UCSD-AML1 (cell line): ENCODE measurements around the gene PGAP3.
"Not testable (repeated sequence)": the region's sequence is repeated elsewhere in the genome, so short reads cannot be mapped to it uniquely, and the experiment has no call there.

Experiments
- DNase-seq: peaks from one replicate; lab custom pipeline; 2025; ENCODE audit not compliant: unreplicated experiment; lab: John Stamatoyannopoulos, UW

Gene PGAP3

GRCh38 chr17:39715375-39716072, 27.7 kb upstream of the PGAP3 start:
- DNase-seq, result no peak

- DNase-seq, result no peak
These were observed 26.4 kb upstream of the PGAP3 start for GRCh38 chr17:39714234-39714633.

- no peak for DNase-seq
These were observed 24.0 kb upstream of the PGAP3 start for GRCh38 chr17:39711851-39712250.

- not testable (repeated sequence) for DNase-seq
These were observed 23.2 kb upstream of the PGAP3 start for GRCh38 chr17:39711071-39711470.

GRCh38 chr17:39709998-39710964, 22.4 kb upstream of the PGAP3 start:
- DNase-seq, result no peak

- no peak for DNase-seq
These were observed 21.6 kb upstream of the PGAP3 start for GRCh38 chr17:39709319-39709997.

GRCh38 chr17:39706921-39707337, 19.1 kb upstream of the PGAP3 start:
- DNase-seq, result no peak

GRCh38 chr17:39706383-39706782, 18.5 kb upstream of the PGAP3 start:
- no peak for DNase-seq

GRCh38 chr17:39705786-39706348, 18.0 kb upstream of the PGAP3 start:
- DNase-seq, result no peak

GRCh38 chr17:39704821-39705551, 17.1 kb upstream of the PGAP3 start:
- no peak for DNase-seq

GRCh38 chr17:39703913-39704312, 16.1 kb upstream of the PGAP3 start:
- no peak for DNase-seq

GRCh38 chr17:39702901-39703893, 15.3 kb upstream of the PGAP3 start:
- DNase-seq, result no peak

GRCh38 chr17:39701784-39702422, 14.0 kb upstream of the PGAP3 start:
- no peak for DNase-seq

GRCh38 chr17:39701012-39701783, 13.3 kb upstream of the PGAP3 start:
- DNase-seq, result no peak

GRCh38 chr17:39700148-39700987, 12.5 kb upstream of the PGAP3 start:
- no peak for DNase-seq

- DNase-seq, result no peak
These were observed 11.9 kb upstream of the PGAP3 start, which contains the start of gene ERBB2 for GRCh38 chr17:39699818-39700147. Gene ERBB2, plus strand, starts transcription at chr17:39700064. Its CDS starts 175 bp downstream, at chr17:39700239.

- DNase-seq, result not testable (repeated sequence)
These were observed 11.4 kb upstream of the PGAP3 start for GRCh38 chr17:39699157-39699817.
